Left cardiac atrium (tissue), 4 donors: Measurements from ENCODE around the gene CLMP. TPM values are rescaled to one million over a fixed set of nuclear protein-coding genes. Genes with fewer than 3 reads are reported as not detected.
"Not testable (repeated sequence)": the region's sequence is repeated elsewhere in the genome, so short reads cannot be mapped to it uniquely, and the experiment has no call there.

Experiments
- ATAC-seq, 2 donors: fragments of 200-7000 bp; cut with Tn5 transposase; one replicate each; pipeline ENCODE4 v1.9.1; 2020; ENCODE audit warnings: mild to moderate bottlenecking in 2 of 2, moderate library complexity in 2 of 2
- DNase-seq: peaks from one replicate; pipeline ENCODE4 v3.0.0-alpha.2; 2020
- intact Hi-C, 2 donors: fragments of 100-400 bp; cut with DNase I; formaldehyde crosslinking; loops; one replicate each; pipeline versions ENCODE4 v1.14.1 to v1.15.1; 2022 to 2023
- total RNA-seq, 2 donors: library from RNA; stranded (reverse); fragmentation: NEBNext Ultra II Directional; extraction: Animal tissue kit (Norgen Biotek cat#: 25700); gene quantifications; one replicate each; pipeline ENCODE4 v1.2.1, GENCODE V29; 2021
- donor health status: DM: no; HTN: yes; CAD: no.
- donor health status: DM: no; HTN: yes; CAD: no; lungs with severe emphysema.
- donor health status: DM: yes; HTN: yes; CAD: no.
- donor health status: Dilated cardiomyopathy.

The CLMP gene
- total RNA-seq, 2 donors from 2014 or later, result 30.6 to 38.6 TPM

DNA sequence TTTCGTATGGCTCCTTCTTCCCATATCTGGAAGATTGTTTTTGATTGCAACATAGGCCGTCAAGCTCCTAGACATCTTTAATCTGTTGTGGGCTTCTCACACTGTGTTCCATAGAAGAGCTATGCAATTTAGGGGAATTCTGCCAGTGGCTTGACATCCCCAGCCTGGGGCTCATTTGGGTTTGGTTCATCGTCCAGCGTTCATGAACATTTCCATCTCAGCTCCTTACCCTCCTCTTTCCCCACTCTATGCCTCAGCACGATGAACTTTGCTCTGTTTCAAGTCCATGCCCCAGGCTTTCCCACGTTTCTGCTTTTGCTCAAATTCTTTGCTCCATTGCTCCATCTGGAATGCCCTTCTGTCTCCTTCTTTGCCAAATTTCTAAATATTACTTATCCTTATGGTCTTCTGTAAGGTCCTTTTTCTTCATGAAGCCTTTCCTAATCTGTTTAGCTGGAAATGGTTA is 26.1 kb upstream of the CLMP start:
- peak in 1 of 2 donors; percentile 41 for ATAC-seq
- DNase-seq, result no peak
- intact Hi-C loops, result no loop called here

- ATAC-seq (peak in 1 of 2 donors; percentile 72), DNase-seq (no peak)
- intact Hi-C loops, result no loop called here
Measured at GRCh38 chr11:123219066-123219690, 24.1 kb upstream of the CLMP start.

GRCh38 chr11:123218451-123218850 is 23.4 kb upstream of the CLMP start:
- intact Hi-C loops, result no loop called here
- DNase-seq (no peak), ATAC-seq (peak in 1 of 2 donors; percentile 31)

- DNase-seq (no peak), ATAC-seq (peak in 1 of 2 donors; percentile 54)
- intact Hi-C loops, result no loop called here
Measured at GRCh38 chr11:123217897-123218296, 22.8 kb upstream of the CLMP start.

GRCh38 chr11:123216249-123216648 is 21.2 kb upstream of the CLMP start:
- ATAC-seq (no peak), DNase-seq (no peak)
- intact Hi-C loops, result no loop called here

DNA sequence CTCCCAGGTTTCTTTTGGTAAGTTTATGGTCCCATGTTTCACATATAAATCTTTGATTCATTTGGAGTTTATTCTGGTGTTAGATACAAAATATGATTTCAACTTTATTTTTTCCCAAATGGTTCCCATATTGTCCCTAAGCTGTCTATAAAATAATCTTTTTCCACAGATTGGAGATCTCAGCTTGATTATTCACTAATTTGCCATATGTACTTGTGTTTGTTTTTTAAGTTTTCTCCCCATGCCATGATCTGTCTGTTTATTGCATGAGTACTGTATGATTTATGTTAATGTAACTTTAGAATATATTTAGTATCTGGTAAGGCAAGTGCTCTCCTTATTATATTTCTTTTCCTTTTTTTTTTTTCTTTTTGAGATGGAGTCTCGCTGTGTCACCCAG is 19.9 kb upstream of the CLMP start:
- ATAC-seq, result no peak
- no peak for DNase-seq
- intact Hi-C loops, result no loop called here

DNA sequence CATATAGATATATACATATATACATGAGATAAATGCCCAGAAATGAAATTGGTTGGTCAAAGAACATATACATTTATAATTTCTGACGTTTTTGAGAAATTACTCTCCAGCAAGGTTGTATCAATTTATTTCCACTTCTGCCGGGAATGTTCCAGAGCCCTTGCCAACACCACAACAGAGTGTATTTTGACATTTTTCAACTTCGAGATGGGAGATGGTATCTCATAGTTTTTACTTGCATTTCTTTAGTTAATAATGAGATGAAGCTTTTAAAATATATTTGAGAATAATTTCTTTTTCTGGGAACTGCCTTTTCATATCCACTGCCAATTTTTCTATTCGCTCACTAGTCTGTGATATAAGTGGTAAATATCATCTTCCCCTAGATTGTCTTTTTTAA is 19.3 kb upstream of the CLMP start:
- no peak for ATAC-seq
- intact Hi-C loops, result no loop called here
- no peak for DNase-seq

- intact Hi-C loops, result no loop called here
- DNase-seq (no peak), ATAC-seq (no peak)
Measured at GRCh38 chr11:123213307-123213771, 18.3 kb upstream of the CLMP start.

- no peak for DNase-seq
- intact Hi-C loops, result no loop called here
- no peak for ATAC-seq
Measured at GRCh38 chr11:123212406-123212805, 17.4 kb upstream of the CLMP start.

DNA sequence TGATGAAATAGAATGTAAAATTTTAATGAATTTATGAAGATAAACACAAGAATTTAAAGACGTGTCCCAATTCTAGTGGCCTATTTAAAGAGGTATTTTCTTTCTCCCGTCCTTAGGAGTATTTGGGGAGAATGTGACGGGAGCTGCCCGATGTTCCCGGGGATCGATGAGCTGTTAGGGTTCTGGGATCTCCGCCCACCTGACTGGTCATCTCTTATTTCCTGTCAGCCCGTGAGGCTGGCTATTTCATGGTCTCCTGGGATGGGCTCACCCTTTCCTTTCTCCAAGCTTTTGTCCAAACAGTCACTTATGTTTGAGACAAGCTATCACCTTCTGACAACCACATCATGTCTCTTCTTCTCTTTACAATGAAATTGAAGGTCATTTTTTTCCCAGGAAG is 16.9 kb upstream of the CLMP start:
- ATAC-seq, result no peak

DNA sequence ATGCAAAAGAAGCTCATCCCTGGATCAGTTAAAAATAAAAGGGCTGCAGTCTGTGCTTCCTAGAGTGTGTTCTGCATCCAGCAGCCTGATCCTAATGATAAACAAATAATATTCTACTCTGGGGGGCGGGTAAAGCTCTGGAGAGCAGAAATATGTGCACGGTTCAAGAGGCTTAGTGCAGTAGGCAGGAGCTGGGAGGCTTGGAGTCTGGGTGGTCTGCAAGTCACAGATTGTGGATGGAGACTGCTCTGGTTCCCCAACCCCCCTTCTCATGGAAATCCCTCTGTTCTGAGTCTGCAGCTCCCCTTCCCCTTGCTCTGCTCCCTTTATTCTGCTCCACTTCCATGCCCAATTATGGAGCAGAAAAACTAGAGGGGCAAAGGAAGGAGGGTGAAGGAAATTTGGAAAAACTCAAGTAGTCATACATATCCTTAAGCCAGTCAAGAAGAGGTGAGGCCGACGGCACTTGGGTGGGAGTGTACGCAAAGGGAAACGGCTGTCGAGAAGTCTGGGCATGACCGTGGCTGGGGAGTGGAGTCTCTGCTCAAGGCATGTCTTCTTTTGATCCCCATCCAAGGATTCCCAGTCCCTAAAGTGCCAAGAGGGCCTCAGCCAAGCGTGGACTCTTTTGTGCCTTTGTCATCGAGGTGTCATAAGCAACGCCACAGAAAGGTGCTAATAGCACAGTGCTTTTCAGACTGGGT is 16.3 kb upstream of the CLMP start:
- DNase-seq (no peak), ATAC-seq (no peak)
- intact Hi-C loops, result no loop called here

More for the DNA sequence above, 16.9 kb upstream of the CLMP start:
- no peak for DNase-seq
- intact Hi-C loops, result no loop called here

- no peak for DNase-seq
- no peak for ATAC-seq
- intact Hi-C loops, result no loop called here
Measured at GRCh38 chr11:123209591-123209990, 14.5 kb upstream of the CLMP start.

- DNase-seq, result no peak
- ATAC-seq, result no peak
- intact Hi-C loops, result no loop called here
Measured at GRCh38 chr11:123206791-123207434, 11.9 kb upstream of the CLMP start.

DNA sequence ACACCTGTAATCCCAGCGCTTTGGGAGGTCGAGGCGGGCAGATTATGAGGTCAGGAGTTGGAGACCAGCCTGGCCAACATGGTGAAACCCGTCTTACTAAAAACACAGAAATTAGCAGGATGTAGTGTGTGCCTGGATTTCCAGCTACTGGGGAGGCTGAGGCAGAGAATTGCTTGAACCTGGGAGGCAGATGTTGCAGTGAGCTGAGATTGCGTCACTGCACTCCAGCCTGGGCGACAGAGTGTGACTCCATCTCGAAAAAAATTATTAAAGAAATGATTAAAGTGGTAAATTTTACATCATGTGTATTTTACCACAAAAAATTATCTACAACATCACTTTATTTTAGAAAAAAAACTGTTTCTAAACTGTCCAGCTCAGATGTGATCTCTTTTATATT is 11.0 kb upstream of the CLMP start:
- DNase-seq, ATAC-seq, intact Hi-C loops: not testable (repeated sequence)

- intact Hi-C loops, result no loop called here
- no peak for ATAC-seq
- DNase-seq, result no peak
Measured at GRCh38 chr11:123203934-123204333, 8.9 kb upstream of the CLMP start.

DNA sequence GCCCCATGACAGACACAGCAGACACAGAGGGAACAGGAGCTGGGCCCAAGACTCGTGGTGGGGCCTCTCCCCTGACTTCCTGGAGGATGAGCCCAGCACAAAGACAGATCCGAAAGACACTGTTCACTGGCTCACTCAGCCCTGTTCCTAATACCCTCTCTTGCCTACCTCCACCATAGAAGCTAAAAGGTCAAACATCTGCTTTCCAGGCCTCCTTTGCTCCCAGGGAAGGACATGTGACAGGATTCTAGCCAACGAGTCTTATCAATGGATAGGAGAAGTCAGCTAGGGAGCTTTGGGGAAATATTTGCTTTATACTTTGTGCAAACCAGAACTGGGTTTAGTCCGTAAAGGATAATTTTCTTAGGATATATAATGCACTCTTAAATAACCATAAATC is 8.4 kb upstream of the CLMP start:
- intact Hi-C loops, result no loop called here
- DNase-seq (no peak), ATAC-seq (no peak)

DNA sequence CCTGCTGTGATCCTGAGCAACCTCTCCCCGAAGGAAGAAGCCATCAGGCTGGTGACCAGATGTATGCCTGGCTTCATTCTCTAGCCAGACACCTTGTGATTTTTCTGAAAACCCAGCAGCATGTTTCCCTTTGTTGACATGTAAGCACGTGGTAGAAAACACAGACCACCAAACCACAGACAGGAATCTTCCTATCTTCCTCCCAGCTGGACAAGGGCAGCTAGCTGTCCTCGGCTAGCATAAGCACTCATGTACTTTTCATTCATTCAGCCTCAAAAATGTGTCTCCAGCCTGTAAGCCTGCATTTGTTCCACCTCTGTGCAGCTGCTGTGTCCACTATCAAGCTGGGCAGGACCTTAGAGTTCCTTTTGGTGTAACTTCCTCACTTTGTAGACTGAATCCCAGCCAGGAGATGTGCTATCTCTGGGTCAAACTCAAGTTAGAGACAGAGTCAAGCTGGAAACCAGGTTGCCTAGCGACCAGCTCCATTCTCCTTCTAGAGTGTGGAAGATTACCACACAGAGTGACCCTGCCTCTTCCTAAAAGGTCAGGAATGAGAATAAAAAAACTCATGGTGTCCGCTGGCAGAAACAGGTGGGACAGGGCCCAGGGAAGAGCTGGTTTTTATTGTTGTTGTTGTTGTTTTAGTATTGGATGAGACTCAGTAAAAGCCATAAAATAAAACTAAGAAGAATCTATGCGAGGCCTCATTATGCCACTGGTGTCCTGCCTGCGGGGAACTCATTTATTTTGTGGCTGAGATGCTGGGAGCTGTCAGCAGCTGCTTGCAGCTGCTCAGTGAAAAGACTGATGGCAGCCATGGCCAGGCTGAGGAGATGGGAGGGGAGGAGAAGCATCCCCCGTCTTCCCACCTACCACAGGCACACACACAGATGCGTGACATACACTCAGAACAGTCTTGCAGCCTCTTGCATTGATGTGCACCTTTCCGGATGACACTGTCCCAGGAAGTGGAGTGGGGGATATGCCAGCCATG is 7.4 kb upstream of the CLMP start:
- peak; percentile 76 for DNase-seq

DNA sequence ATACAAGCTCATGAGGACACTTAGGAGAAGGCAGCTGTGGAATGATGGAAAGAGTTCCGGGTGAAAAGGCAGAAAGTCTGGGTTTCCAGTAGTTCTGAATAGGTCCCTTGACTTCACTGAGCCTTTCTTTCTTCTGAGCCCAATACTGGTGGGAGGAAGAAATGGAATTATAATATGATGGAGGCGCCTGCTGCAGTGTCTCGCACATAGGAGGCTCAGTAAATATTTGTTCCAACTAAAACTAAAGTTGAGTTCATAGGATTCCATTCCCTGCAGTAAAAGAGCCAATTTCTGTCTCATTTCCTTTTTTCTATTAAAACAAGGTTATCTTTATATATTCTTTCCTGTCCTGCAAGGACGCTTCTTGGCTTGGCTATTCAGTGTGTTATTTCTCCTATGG is 5.2 kb upstream of the CLMP start:
- intact Hi-C loops, result no loop called here
- ATAC-seq, result peak in 1 of 2 donors; percentile 4
- DNase-seq, result no peak

More for the DNA sequence above, 7.4 kb upstream of the CLMP start:
- ATAC-seq, result peak in 1 of 2 donors; percentile 85
- intact Hi-C loops, result no loop called here

- ATAC-seq (no peak), DNase-seq (no peak)
- intact Hi-C loops, result no loop called here
Measured at GRCh38 chr11:123197711-123198110, 2.7 kb upstream of the CLMP start.
